Measurements from ENCODE around the gene AHNAK2.
A peak's percentile ranks its signal among the peaks of the same experiment; 100 is the strongest.

The AHNAK2 gene

DNA sequence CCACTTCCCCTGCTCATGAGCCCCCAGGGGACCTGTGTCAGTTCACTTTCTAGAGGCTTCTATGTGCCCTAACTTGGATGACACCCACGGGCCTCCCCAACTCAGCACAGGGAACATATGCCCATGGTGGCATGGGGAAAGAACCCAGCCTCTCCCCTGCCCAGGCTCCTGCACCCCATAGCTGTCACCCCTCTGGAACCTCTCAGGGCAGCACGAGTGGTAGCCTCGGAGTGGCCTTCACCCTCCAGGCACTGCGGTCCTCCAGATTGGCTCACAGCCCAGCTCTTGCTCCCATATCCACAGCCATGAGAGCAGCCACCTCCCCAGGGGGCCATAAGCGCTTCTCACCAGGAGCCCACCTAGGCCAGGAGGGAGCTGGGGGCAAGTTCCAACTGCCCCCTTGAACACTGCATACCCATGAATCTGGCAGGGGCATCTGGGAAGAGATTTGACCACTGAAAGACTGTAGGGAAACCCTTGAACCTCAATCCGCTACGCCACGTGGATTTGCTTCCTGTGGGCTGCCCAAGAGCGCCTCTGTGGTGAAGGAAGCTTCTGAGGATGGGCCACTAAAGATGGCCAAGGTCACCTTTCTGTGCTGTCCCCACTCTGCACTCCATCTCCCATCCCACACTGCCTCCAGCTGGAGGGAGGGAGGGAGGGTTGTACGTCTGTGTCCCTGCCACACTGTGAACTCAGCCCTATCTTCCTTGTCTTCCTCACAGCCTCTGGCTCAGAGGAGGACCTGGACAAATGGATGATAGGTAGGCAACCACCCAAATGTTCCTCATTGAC, 41.6 kb downstream of the AHNAK2 start:
- no peak for DNase-seq

DNA sequence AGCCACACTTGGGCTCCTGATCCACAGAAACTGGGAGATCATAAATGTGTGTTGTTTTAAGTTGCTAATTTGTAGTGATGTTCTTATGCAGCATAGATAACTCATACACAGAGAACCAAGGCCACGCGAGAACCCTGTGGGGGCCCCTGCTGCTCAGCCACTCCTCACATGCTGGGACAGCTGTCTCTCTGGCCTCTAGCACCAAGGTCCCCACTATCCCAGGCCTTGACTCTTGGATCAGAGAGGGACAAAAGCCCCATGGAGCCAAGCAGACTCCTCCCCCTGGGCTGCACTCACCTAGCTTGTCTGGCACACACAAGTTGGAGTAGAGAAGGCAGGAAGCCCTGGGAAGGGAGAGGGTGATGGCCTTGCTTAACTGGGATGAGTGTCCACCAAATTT, 42.2 kb downstream of the AHNAK2 start:
- DNase-seq = no peak

DNA sequence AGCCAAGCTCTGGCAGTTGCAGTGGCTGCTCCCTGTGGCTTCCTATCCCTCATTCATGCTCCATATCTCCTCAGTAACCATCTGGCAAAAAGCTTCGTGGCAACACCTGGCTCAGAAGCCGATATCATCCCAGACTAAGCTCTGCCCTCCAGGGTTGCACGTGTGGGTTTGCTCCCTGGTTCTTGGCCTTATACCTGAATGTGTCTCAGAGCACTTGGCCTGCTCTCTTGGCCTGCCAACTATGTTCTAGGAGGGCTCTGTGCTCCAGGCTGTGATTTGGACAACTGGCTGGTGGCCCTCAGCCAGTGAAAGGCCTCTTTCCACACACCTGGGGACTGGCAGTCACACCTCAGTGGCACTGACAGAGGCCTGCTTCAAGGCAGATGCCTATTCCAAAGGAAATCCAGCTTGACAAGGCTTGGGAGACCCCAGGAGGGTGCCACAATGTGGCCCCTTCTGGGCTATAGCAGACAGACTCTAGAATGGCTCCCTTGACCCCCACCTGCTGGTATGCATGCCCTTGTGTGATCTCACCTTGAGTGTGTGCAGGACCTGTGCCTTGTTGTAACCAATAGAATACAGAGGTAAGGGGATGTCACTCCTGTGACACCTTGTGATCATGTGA, 43.0 kb downstream of the AHNAK2 start:
- no peak for DNase-seq

DNA sequence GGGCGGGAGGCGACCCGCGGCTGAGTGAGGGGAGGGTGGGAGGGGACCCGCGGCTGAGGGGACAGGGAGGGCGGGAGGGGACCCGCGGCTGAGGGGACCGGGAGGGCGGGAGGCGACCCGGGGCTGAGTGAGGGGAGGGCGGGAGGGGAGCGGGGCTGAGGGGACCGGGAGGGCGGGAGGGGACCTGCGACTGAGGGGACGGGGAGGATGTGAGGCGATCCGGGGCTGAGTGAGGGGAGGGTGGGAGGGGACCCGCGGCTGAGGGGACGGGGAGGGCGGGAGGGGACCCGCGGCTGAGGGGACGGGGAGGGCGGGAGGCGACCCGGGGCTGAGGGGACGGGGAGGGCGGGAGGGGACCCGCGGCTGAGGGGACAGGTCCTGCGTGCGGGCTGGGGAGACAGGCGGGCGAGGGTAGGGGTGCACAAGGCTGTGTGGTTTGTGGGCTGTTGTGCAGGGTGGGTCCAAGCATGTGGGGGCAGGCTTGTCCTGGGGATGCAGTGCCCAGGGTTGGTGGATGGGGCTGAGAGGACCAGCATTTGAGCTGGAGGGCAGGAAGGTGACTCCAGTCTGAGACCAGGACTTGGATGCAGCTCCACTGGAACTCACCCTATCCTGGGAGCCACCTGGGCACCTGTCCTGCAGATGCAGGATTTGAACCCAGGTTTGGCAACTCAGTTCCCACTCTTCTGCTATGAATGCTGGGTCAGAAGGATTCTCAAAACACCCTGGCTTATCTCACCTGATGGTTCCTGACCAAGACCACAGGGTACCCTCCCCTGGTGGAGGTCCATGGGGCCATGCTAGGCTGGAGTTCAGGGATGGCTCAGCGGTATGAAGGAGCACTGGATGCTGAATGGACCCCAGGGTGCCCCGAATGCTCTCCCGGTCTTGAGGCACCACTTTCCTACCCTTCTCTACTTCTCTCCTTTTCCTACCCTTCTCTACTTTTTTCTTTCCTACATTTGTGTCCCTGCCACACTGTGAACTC, 44.1 kb downstream of the AHNAK2 start:
- no peak for DNase-seq

DNA sequence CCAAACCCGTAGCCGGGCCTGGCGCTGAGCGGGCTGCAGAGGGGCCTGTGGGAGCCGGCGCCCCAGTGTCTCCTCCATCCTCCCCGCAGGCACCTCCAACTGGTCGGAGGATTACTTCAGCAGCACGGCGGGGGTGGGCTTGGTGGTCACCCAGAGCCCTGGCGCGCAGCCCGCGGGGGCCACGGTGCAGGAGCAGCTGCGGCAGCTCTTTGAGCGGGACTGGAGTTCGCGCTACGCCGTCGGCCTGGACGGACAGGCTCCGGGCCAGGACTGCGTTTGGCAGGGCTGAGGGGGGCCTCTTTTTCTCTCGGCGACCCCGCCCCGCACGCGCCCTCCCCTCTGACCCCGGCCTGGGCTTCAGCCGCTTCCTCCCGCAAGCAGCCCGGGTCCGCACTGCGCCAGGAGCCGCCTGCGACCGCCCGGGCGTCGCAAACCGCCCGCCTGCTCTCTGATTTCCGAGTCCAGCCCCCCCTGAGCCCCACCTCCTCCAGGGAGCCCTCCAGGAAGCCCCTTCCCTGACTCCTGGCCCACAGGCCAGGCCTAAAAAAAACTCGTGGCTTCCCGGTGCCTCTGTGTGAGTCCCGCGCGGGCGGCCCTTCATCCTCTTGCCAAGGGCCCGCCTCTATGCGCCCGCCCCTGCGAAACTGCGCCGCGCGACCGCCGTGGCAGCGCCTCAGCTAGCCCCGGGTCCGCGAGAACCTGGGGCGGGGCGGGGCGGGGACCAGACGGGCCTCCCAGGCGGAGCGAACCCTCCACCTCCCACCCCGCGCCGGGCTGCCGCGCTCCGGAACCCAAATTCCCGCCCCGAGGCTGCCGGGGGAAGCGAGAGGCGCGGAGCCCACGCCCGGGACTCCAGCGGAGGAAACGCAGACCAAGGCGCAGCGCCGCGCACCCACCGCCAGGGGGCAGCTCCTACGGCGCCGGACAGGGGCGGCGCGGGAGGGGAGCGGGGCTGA, 45.2 kb downstream of the AHNAK2 start:
- peak; percentile 56 for DNase-seq

DNA sequence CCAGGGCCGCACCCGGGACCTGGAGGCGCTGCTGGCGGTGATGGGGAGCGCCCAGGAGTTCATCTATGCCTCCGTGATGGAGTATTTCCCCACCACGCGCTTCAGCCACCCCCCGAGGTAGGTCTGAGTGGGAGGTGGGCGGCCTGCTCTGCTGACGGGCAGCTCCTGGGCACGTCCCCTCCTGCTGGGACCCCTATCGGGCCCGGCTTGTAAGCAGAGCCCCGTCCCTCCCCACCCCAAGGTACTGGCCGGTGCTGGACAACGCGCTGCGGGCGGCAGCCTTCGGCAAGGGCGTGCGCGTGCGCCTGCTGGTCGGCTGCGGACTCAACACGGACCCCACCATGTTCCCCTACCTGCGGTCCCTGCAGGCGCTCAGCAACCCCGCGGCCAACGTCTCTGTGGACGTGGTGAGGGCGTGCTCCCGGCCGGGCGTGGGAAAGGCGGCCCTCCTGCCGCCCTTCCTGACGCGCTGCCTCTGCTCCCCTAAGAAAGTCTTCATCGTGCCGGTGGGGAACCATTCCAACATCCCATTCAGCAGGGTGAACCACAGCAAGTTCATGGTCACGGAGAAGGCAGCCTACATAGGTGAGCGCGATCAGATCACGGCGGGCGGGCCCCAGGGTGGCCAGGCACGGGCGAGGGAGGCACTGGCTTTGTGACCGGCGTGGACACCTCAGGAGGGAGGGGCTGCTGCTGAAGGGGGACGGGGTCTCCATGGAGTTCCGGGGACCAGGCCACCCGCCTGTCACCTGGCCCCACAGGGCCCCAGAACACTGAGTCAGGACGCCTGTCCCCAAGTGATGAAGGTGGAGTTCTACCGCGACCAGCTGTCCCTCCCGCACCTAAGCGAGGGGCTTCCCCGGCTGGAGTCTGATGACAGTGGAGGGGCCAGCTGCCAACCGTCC, 46.2 kb downstream of the AHNAK2 start:
- DNase-seq = no peak

DNA sequence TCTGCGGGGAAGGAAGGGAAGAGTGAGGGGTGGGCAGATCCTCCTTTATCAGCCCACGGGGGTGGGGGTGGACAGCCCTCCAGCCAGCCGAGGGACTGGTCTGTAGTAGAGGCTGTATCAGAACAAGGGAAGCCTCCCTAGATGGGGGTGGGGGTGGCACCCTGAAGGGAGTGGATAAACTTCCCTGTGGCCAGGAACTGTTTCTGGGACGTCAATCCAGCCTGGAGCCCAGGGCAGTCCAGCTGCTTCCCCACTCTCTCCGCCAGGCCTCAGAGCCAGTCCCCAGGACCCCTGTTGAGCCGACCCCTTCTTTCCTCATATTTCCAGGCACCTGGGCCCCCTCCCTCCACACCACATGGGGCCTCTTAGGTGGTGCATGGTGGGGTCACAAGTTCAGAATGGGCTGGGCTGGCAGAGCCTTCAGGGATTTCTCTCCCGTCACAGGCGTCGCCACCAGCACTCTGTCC, 46.8 kb downstream of the AHNAK2 start:
- DNase-seq = no peak

DNA sequence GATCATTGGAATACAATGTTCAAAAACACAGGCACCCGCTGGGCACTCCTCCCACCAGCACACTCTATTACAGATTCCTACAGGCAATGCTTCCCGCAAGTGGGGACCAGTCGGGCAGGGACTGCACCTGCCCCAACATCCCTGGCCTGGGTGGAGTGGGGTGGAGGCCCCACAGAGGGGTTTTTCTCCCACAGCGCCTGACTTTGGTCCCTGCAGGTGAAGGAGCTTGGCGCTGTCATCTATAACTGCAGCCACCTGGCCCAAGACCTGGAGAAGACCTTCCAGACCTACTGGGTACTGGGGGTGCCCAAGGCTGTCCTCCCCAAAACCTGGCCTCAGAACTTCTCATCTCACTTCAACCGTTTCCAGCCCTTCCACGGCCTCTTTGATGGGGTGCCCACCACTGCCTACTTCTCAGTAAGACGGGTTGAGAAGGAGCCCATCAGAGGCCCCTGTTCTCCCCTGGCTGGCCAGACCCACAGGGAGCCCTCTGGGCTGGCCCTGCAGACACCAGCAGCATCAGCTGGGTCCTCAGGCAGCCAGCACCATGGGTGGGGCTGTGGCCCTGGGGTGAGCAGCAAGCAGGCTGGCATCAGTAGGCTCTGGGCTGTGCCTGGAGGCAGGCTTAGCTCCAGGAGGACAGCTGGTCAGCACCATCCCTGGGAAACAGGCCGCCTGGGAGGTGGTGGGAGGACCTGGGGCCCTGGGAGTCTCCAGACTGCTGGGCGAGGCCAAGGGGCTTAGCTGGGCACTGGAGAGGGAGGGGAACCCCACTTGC, 47.5 kb downstream of the AHNAK2 start:
- no peak for DNase-seq

DNA sequence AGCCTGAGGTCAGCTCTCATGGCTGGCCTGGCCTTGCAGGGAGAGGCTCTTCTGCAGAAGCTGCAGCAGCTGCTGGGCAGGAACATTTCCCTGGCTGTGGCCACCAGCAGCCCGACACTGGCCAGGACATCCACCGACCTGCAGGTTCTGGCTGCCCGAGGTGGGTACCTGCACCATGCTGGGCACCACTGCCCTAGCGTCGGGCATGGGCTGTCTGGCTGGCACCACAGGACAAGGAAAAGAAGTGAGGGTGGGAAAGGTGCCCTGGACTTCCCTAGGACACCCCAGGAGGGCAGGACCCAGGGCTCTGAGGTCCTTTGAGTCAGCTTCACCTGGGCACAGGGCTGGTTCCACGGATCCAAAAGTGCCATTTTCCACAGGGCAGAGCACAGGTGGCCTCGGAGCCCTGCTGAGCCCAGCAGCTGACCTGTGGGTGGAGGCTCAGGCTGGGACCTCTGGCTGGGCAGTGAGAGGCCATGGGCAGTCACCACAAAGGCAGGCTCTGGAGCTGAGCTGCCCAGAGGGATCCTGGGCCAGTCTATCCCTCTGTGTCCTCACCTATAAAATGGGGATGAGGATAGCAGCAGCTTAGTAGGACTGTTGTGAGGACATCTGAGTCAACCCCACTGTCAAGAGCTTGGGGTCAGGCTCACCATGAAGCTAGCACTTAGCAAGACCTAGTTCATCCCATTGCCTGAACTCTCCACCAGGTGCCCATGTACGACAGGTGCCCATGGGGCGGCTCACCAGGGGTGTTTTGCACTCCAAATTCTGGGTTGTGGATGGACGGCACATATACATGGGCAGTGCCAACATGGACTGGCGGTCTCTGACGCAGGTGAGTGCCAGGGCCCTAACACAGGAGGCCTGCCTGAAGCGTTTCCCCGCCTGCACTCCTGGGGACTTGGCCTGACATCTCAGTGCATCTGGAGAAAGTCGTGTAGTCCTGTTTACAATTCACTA, 48.6 kb downstream of the AHNAK2 start:
- DNase-seq = no peak

DNA sequence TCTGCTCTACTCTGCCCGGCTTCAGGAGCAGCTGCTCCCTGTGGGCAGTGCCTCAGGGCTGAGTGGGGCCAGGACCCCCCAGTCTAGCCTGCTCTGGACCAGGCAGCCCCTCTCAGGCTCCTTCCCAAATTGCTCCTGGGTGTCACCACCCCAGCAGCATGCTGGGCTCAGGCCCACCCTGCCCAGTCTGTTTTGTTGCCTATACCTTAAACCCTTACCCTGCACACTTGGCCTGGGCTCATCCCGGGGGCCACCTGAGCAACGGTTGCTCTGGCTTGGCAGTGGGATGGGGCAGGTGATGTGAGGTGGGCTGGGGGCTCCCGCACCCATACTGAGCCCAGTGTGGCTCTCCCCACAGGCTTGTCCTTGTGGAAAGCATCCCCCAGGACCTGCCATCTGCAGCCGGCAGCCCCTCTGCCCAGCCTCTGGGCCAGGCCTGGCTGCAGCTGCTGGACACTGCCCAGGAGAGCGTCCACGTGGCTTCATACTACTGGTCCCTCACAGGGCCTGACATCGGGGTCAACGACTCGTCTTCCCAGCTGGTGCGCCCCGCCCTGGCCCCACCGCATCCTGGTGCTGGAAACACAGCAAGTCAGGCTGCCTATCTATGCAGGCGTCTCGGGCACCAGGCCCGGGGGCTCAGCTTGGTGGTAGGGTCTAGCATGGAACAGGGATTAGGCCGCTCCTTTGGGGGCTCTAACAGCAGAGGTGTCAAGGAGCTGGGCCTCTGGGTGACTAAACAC, 49.6 kb downstream of the AHNAK2 start:
- no peak for DNase-seq

DNA sequence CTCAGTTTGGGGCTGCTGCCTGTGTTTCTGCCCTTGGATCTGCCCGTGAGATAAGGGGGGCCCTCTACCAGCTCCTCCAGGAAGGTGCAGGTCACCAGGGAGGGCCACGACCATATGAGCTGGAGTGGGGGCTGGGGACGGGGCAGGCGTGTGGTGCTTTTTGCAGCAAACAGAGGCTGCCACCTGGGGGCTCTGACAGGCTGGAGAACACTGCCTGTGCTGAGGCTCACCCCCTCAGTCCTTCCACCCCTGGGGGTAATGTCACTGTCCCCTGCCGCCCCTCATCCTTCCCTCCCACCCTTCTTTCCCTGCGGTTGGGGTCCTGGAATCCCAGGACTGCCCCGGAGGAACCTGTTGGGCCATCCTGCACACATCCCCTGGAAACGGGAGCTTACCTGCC, 50.3 kb downstream of the AHNAK2 start:
- no peak for DNase-seq

DNA sequence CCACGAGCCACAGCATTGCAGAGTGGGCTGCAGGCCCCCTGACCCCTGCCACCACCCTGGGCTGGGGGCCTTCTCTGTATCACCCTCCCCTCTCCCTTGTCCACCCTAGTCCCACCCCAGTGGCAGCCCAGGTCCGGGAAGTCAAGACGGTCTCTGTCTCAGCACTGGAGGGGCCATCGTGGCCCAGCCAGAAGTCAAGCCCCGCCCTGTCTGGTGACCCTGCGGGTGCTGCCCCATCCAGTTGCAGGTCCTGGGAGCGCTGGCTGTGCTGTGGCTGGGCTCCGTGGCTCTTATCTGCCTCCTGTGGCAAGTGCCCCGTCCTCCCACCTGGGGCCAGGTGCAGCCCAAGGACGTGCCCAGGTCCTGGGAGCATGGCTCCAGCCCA, 50.8 kb downstream of the AHNAK2 start:
- no peak for DNase-seq

DNA sequence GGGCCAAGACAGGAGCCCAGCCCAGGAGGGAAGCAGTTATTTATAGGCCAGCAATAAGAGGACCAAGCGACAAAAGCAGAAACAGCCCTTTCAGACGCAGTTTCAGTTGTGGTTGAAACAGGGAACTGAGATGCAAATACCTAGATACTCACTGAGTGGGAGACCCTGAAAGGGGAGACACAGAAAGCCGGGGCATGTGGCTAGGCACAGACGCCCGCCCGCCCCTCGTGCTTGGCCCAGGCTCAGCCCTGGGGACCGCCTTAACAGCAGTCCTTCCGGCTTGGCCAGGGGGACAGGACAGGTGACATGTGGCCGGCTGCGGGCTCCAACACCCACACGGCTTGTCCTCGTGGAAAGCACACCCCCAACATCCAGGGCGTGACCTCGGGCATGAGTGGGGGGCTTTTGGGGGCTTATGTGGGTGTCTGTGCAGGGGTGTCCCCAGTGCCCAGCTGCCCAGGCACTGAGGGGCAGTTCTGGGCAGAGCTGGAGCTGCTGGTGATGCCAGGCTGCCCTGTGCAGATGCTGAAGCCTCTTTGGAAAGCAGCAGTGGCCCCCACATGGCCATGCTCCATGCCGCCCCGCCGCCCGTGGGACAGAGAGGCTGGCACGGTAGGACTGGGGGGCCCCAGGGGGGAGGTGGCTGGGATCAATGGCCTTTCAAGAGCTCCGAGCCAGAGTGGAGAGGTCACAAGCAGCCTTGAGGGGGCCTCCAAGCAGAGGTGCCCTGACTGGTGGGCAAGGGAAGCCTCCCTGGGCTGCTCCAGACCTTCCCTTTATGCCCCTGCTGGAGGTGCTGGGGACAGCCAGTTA, 51.3 kb downstream of the AHNAK2 start:
- DNase-seq = no peak

DNA sequence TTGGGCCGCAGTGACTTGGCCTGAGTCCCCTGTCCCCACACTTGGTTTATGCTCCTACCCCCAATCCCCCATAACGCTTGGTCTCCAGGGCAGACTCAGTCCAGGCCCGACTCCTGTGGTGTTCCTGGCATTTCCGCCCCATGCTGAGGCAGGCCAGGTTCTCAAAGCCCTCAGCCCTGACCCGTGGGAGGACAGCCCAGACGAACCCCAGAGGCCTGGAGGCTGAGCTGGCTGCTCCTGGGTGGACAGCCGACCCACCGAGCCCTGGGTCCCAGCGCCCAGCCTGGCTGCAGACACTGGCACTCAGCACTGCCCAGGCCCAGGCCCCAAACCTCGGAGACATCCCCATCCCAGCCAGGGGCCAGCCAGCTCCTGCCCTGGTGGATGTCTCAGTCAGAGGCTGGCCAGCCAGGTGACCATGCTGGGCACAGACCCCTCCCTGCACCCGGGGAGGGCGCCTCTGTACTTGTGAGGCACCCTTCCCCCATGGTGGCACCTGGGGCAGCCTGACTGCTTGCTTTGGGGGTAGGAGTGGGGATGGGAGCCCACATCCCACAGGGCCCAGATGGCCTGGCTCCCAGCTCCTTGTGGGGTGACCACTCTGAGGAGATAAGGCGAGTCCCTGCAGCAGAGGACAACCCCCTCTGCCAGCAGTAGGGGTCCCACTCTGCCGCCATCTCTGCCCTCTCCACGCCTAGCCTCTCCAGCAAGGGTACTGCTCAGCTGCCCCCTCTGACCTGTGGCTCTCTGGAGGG, 52.1 kb downstream of the AHNAK2 start:
- no peak for DNase-seq

DNA sequence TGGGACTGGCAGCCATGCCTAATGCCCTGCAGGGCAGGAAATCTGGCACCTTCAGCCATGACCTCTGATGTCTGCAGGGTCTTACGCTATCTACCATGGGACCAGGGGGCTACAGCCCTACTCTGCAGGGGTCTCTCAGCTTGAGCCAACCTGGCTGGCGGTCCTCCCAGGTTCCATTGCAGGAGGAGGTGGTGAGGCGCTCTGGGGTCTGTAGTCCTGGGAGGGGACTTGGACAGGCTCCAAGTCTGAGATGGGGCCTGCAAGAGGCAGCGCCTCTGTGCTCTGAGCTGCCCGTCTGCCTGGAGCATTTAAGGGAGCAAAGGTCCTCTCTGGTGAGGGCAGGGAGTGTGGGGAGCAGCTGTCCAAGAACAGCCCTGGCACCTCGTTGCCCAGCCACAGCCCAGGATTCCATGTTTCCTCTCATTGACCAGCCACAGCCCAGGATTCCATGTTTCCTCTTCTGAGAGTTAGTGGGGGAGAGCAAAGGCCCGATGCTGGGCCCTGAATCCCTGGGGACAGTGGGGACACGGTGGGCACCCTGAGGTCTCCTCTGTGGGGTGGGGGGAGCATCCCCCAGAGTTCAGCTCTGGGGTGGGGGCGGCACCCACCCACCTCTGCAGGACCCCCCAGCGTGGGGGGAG, 52.8 kb downstream of the AHNAK2 start:
- no peak for DNase-seq
